ENCODE results near the gene TUBA4B.

TUBA4B gene

DNA sequence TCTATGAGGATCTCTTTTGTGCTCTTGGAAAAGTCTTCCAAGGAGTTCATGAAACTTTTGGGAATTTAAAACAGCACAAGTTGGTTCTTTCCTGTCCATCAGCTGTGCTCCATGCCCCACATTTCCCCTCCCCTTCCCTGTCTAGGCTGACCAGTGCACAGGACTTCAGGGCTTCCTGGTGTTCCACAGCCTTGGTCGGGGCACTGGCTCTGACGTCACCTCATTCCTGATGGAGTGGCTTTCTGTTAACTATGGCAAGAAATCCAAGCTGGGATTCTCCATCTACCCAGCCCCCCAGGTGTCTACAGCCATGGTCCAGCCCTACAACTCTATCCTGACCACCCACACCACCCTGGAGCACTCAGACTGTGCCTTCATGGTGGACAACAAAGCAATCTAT, 18.0 kb downstream of the TUBA4B start:
- no peak for DNase-seq (ENCODE audit: low read depth)
- H3K4me3 ChIP-seq (ENCODE audit: low read depth, low read length) = no peak overlapping the region
- TF ChIP-seq, protein P1, sequence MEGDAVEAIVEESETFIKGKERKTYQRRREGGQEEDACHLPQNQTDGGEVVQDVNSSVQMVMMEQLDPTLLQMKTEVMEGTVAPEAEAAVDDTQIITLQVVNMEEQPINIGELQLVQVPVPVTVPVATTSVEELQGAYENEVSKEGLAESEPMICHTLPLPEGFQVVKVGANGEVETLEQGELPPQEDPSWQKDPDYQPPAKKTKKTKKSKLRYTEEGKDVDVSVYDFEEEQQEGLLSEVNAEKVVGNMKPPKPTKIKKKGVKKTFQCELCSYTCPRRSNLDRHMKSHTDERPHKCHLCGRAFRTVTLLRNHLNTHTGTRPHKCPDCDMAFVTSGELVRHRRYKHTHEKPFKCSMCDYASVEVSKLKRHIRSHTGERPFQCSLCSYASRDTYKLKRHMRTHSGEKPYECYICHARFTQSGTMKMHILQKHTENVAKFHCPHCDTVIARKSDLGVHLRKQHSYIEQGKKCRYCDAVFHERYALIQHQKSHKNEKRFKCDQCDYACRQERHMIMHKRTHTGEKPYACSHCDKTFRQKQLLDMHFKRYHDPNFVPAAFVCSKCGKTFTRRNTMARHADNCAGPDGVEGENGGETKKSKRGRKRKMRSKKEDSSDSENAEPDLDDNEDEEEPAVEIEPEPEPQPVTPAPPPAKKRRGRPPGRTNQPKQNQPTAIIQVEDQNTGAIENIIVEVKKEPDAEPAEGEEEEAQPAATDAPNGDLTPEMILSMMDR (IDR thresholded peaks at IDR 0.05; ENCODE audit: low read depth, low read length, missing control alignments) = no peak

DNA sequence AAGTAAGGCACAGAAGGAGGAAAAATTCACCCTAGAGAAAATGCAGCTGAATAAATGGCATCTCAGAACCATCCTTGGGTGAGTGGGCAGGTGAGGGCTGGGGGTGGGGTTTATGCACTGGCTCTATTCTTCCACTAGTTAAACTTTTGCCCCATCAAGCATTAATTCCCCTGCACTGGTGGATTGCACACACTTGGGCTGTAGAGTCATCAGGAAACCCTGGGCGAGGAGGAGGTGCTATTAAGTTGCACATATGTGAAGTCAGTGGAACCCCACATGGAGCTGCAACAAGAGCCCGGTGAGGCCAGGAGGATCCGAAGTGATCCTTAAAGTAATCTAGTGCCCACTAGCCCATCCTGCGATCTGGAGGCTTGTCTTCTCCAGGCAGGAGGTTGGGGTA, 19.3 kb downstream of the TUBA4B start:
- TF ChIP-seq, protein P1 (IDR thresholded peaks at IDR 0.05; ENCODE audit: low read depth, low read length, missing control alignments) = no peak
- no peak for DNase-seq (ENCODE audit: low read depth)
- no peak overlapping the region for H3K4me3 ChIP-seq (ENCODE audit: low read depth, low read length)

DNA sequence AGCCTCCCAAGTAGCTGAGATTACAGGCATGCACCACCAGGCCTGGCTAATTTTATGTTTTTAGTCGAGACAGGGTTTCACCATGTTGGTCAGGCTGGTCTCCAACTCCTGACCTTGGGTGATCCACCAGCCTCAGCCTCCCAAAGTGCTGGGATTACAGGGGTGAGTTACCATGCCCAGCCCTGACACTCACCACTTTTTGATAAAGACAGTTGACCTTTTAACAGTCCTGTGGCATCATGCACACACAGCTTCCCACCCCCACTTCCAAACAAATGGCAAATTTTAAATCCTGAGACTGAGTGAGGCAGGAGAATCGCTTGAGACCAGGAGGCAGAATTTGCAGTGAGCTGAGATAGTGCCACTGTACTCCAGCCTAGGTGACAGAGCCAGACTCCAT, 20.0 kb downstream of the TUBA4B start:
- TF ChIP-seq, protein P1 (IDR thresholded peaks at IDR 0.05; ENCODE audit: low read depth, low read length, missing control alignments) = no peak
- no peak for DNase-seq (ENCODE audit: low read depth)
- no peak overlapping the region for H3K4me3 ChIP-seq (ENCODE audit: low read depth, low read length)

DNA sequence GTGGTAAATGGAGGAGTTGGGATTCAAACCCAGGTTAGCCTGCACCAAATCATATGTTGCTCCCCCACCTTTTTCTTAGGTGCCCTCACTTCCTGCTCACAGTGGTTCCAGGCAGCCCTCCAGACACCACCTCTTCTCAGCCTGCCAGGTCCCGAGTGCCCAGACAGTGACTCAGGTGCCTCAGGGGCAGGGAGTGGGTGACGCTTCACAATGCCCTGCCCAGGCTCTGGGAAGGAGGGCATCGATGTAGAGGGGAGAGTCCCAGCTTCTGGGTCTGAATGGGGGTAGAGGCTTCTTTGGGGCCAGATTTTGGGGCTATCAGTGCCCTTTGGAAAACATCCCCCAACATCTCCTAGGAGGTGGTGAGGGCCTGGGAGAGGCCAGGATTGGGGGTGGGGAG, 20.9 kb downstream of the TUBA4B start:
- no peak overlapping the region for H3K4me3 ChIP-seq (ENCODE audit: low read depth, low read length)
- TF ChIP-seq, protein P1 (IDR thresholded peaks at IDR 0.05; ENCODE audit: low read depth, low read length, missing control alignments) = no peak
- no peak for DNase-seq (ENCODE audit: low read depth)

DNA sequence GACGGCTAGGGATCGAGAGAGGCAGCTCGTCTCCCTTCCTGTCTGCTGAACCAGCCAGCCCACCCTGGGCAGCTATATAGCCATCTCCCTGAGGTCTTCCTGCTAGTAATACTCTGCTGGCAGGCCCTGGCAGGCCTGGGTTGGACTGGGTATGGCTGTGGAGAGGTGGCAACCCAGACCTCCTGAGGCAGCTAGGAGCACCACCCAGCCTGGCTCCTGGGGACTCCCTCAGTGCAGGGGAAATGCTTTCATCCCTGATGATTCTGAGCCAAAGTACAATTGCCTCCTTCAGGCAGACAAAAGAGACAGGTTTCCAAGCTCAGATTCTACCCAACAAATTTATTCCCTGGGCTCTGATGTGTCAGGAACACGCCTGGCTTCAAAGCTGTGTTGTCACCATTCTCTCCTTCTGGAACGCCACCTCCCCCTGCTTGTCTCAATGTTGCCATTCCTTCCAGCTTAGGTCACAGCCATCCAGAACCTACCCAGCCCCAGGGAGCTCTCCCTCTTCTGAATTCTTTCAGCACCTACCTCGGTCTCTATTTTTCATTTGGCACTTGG, 21.4 kb downstream of the TUBA4B start:
- DNase-seq (ENCODE audit: low read depth) = no peak
- H3K4me3 ChIP-seq (ENCODE audit: low read depth, low read length) = no peak overlapping the region
- TF ChIP-seq, protein P1 (IDR thresholded peaks at IDR 0.05; ENCODE audit: low read depth, low read length, missing control alignments) = no peak

DNA sequence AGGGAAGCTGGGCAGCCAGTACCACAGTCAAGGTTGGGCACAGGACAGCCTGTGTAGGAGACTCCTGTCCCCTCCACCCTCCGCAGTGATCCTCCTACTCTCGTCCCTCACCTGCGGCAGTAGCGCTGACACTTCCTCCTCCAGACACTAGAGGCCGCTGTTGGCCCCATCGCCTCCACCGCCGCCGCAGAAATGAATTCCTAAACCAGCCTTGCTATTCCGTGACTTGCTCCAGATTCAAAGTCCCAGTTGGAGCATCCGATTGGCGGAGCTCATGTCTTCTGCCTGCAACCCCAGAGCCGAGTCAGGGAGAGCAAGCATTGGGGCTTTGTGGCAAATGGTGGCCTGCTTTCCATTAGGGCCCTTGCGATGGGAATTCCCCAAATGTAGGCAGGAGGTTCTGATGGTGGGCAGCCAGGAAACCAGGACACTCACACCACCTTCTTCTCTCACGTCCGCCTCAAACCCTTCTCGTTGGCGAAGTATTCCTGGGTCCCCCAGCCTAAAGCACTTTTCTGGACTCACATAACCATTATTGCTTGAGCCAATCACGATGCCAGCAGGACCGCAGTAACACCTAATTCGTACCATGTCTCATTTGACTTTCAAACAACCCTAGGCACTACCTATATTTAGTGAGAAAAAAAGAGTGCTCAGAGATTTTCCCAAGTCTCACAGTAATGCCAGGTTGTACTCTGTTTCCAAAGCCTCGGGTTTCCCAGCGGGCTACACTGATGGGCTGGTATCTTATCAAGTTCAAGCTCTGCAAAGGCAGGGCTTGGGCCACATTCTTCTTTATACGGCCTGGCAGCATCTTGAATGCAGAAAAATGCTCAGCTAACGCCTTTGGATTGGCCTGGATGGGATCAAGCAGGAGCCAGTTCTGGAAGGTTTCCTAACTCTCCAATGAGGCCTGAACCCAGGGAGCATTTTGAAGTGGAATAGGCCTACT, 24.9 kb downstream of the TUBA4B start:
- no peak for DNase-seq (ENCODE audit: low read depth)
- TF ChIP-seq, protein P1 (IDR thresholded peaks at IDR 0.05; ENCODE audit: low read depth, low read length, missing control alignments) = peak; percentile 99
- peak overlapping the region; percentile 60 for H3K4me3 ChIP-seq (ENCODE audit: low read depth, low read length)
